ENCODE data around the gene PRR14.
"Not testable (repeated sequence)": the region's sequence is repeated elsewhere in the genome, so short reads cannot be mapped to it uniquely, and the experiment has no call there.

PRR14 gene

GRCh38 chr16:30698139-30698815 is 47.5 kb downstream of the PRR14 start:
- peak; percentile 99 for DNase-seq (ENCODE audit: low read depth)
- Histone ChIP-seq H3K9ac (ENCODE audit: low read length) (peak overlapping the region; percentile 100), H3K27me3 (replicated peaks; ENCODE audit: control insufficient read depth, insufficient read depth, low read length) (no peaks in the 10 kb centered on the region), H3K9me3 (ENCODE audit: control insufficient read depth, low read length) (no peaks in the 10 kb centered on the region), H3K36me3 (ENCODE audit: control insufficient read depth, insufficient read depth, low read length, severe bottlenecking) (peaks cover 26% of the 10 kb centered on the region), H3K4me1 (ENCODE audit: control insufficient read depth, insufficient read depth, low read length) (peaks cover 28% of the 10 kb centered on the region), H3K4me3 (ENCODE audit: low read length) (peak overlapping the region; percentile 99)

DNA sequence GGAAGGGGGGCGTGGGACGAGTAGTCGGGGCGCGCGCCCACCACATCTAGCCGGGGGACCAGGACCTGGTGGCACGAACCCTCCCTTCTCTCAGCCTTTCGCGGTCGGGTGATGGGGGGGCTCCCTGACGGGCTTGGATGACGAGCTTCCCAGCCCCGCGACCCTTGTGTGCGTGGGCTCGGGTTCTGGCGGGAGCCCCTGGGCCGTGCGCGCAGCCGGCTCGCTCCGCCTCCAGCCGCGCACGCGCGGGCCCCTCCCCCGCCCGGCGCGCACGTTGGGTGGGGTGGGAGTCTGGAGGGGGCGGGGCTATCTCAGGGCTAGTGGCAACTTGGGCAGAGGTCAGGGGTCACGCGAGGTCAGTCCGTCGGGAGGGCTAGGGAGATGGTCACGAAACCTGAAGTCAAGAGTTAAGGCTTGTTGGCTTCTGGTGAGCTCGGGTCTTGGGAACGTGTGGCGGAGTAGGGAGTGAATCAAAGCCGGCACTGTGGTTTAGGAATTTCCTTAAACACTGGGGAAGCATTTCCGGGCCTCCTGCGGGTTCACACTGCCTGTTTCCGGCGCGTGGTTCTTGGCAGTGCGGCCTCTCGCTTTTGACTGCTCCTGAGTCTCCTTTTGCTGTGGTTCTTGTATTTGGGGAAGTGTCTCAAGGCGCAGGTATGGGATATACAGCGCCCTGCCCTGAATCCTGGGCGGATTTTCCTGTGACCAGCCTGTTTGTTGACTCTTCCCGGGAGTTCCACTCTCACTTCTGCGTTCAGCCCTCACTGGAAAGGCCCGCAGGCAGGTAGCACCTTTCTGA is 48.3 kb downstream of the PRR14 start, which contains the start of gene SRCAP:
SRCAP (plus strand) TSS at position 356 of the 799 bp plus-strand sequence. CDS start 1,654 bp downstream, outside the sequence.
- Histone ChIP-seq H3K9ac (ENCODE audit: low read length) (peak within 1 kb of the TSS; percentile 100), H3K36me3 (ENCODE audit: control insufficient read depth, insufficient read depth, low read length, severe bottlenecking) (peaks cover 32% of the 10 kb centered on the region), H3K4me3 (ENCODE audit: low read length) (peak within 1 kb of the TSS; percentile 99), H3K9me3 (ENCODE audit: control insufficient read depth, low read length) (no peaks in the 10 kb centered on the region), H3K27me3 (replicated peaks; ENCODE audit: control insufficient read depth, insufficient read depth, low read length) (no peaks in the 10 kb centered on the region), H3K4me1 (ENCODE audit: control insufficient read depth, insufficient read depth, low read length) (peaks cover 28% of the 10 kb centered on the region)
- DNase-seq (ENCODE audit: low read depth), result peak; percentile 90

- Histone ChIP-seq H3K4me3 (ENCODE audit: low read length) (peak overlapping the region; percentile 99), H3K4me1 (ENCODE audit: control insufficient read depth, insufficient read depth, low read length) (peaks cover 28% of the 10 kb centered on the region), H3K36me3 (ENCODE audit: control insufficient read depth, insufficient read depth, low read length, severe bottlenecking) (peaks cover 38% of the 10 kb centered on the region), H3K9me3 (ENCODE audit: control insufficient read depth, low read length) (no peaks in the 10 kb centered on the region), H3K27me3 (replicated peaks; ENCODE audit: control insufficient read depth, insufficient read depth, low read length) (no peaks in the 10 kb centered on the region), H3K9ac (ENCODE audit: low read length) (peak overlapping the region; percentile 100)
- DNase-seq (ENCODE audit: low read depth), result no peak
These were observed 48.9 kb downstream of the PRR14 start for GRCh38 chr16:30699615-30700099.

GRCh38 chr16:30700491-30700890 is 49.7 kb downstream of the PRR14 start:
- Histone ChIP-seq H3K4me3 (ENCODE audit: low read length) (peak overlapping the region; percentile 99), H3K4me1 (ENCODE audit: control insufficient read depth, insufficient read depth, low read length) (peaks cover 28% of the 10 kb centered on the region), H3K27me3 (replicated peaks; ENCODE audit: control insufficient read depth, insufficient read depth, low read length) (no peaks in the 10 kb centered on the region), H3K36me3 (ENCODE audit: control insufficient read depth, insufficient read depth, low read length, severe bottlenecking) (peaks cover 47% of the 10 kb centered on the region), H3K9ac (ENCODE audit: low read length) (peak overlapping the region; percentile 100), H3K9me3 (ENCODE audit: control insufficient read depth, low read length) (no peaks in the 10 kb centered on the region)
- no peak for DNase-seq (ENCODE audit: low read depth)

GRCh38 chr16:30700971-30701370 is 50.2 kb downstream of the PRR14 start:
- DNase-seq (ENCODE audit: low read depth), result no peak
- Histone ChIP-seq H3K4me1 (ENCODE audit: control insufficient read depth, insufficient read depth, low read length) (peaks cover 28% of the 10 kb centered on the region), H3K9ac (ENCODE audit: low read length) (peak overlapping the region; percentile 100), H3K4me3 (ENCODE audit: low read length) (peak overlapping the region; percentile 99), H3K36me3 (ENCODE audit: control insufficient read depth, insufficient read depth, low read length, severe bottlenecking) (peaks cover 52% of the 10 kb centered on the region), H3K9me3 (ENCODE audit: control insufficient read depth, low read length) (no peaks in the 10 kb centered on the region), H3K27me3 (replicated peaks; ENCODE audit: control insufficient read depth, insufficient read depth, low read length) (no peaks in the 10 kb centered on the region)

DNA sequence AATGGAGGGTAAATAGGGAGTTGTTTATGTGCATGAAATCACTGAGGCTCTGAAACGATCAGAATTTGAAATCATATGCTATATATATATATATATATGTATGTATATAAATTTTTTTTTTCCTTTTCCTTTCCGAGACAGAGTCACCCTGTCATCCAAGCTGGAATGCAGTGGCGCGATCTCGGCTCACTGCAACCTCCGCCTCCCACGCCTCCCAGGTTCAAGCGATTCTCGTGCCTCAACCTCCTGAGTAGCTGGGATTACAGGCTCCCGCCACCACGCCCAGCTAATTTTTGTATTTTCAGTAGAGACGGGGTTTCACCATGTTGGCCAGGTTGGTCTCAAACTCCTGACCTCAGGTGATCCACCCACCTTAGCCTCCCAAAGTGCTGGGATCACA is 52.3 kb downstream of the PRR14 start:
- not testable (repeated sequence) for H3K4me3 ChIP-seq (ENCODE audit: low read length); H3K9ac ChIP-seq (ENCODE audit: low read length); H3K27me3 ChIP-seq (replicated peaks; ENCODE audit: control insufficient read depth, insufficient read depth, low read length); H3K9me3 ChIP-seq (ENCODE audit: control insufficient read depth, low read length); DNase-seq (ENCODE audit: low read depth)
- peaks cover 21% of the 10 kb centered on the region for H3K4me1 ChIP-seq (ENCODE audit: control insufficient read depth, insufficient read depth, low read length)
- H3K36me3 ChIP-seq (ENCODE audit: control insufficient read depth, insufficient read depth, low read length, severe bottlenecking), result peaks cover 73% of the 10 kb centered on the region

DNA sequence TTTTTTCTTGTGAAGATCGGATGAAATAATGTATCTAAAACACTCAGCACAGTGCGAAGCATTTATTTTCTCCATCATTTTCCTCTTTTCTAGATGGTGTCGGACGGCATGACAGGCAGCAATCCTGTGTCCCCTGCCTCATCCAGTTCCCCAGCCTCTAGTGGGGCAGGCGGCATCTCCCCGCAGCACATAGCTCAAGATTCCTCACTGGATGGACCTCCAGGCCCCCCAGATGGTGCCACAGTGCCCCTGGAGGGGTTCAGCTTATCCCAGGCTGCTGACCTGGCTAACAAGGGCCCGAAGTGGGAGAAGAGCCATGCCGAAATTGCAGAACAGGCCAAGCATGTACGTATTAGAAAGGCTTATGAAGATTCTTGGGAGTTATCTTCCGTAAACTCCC is 53.2 kb downstream of the PRR14 start:
- no peaks in the 10 kb centered on the region for H3K27me3 ChIP-seq (replicated peaks; ENCODE audit: control insufficient read depth, insufficient read depth, low read length)
- peaks cover 82% of the 10 kb centered on the region for H3K36me3 ChIP-seq (ENCODE audit: control insufficient read depth, insufficient read depth, low read length, severe bottlenecking)
- no peaks in the 10 kb centered on the region for H3K9me3 ChIP-seq (ENCODE audit: control insufficient read depth, low read length)
- H3K9ac ChIP-seq (ENCODE audit: low read length), result no peak overlapping the region
- no peak overlapping the region for H3K4me3 ChIP-seq (ENCODE audit: low read length)
- no peak for DNase-seq (ENCODE audit: low read depth)
- peaks cover 21% of the 10 kb centered on the region for H3K4me1 ChIP-seq (ENCODE audit: control insufficient read depth, insufficient read depth, low read length)

All from adipocyte (in vitro differentiated cells).